Astrocyte of the spinal cord (primary cell): ENCODE measurements around the gene CTSK.
"Not testable (repeated sequence)": the region's sequence is repeated elsewhere in the genome, so short reads cannot be mapped to it uniquely, and the experiment has no call there.

Experiments used
- DNase-seq: peaks from one replicate; pipeline ENCODE4 v3.0.0; 2011; ENCODE audit warnings: low read depth, low spot score
- H3K4me3 ChIP-seq: 2 replicates; pipeline ENCODE4 v1.5.1; 2011; ENCODE audit warnings: low read depth, mild to moderate bottlenecking, low read length, moderate library complexity
- CTCF ChIP-seq: IDR thresholded peaks from 2 replicates; pipeline ENCODE4 v1.5.1; 2012; ENCODE audit warnings: low read depth, mild to moderate bottlenecking, low read length, inconsistent platforms
- in situ Hi-C: cut with HindIII; loops from 2 replicates; pipeline ENCODE4 v1.10.0; 2017; ENCODE audit warnings: low sequenced_read_pairs

The CTSK gene

GRCh38 chr1:150807249-150808023 is 624 bp downstream of the CTSK start:
- TF ChIP-seq CTCF: no peak
- H3K4me3 ChIP-seq: peak overlapping the region; percentile 1
- in situ Hi-C loops: no loop called here
- DNase-seq: no peak

GRCh38 chr1:150805899-150806298 is 2.2 kb downstream of the CTSK start:
- no peak overlapping the region for H3K4me3 ChIP-seq
- DNase-seq: no peak
- in situ Hi-C loops: no loop called here
- TF ChIP-seq CTCF: no peak

- TF ChIP-seq CTCF: no peak
- no peak for DNase-seq
- in situ Hi-C loops: no loop called here
- H3K4me3 ChIP-seq: no peak overlapping the region
Observed at GRCh38 chr1:150804671-150805070, 3.4 kb downstream of the CTSK start.

GRCh38 chr1:150799089-150799488 is 9.0 kb downstream of the CTSK start:
- H3K4me3 ChIP-seq: no peak overlapping the region
- DNase-seq: no peak
- no peak for TF ChIP-seq CTCF
- in situ Hi-C loops: no loop called here

- DNase-seq: peak; percentile 27
- in situ Hi-C loops: no loop called here
- H3K4me3 ChIP-seq: no peak overlapping the region
- TF ChIP-seq CTCF: no peak
Observed at GRCh38 chr1:150798525-150798924, 9.5 kb downstream of the CTSK start.

GRCh38 chr1:150796374-150796773 is 11.7 kb downstream of the CTSK start:
- no peak for TF ChIP-seq CTCF
- no peak for DNase-seq
- in situ Hi-C loops: no loop called here
- H3K4me3 ChIP-seq: no peak overlapping the region

- H3K4me3 ChIP-seq, in situ Hi-C loops, DNase-seq: not testable (repeated sequence)
Observed at GRCh38 chr1:150793778-150794177, 14.3 kb downstream of the CTSK start.
